HG02943 (cell line): ENCODE data around the gene BSN.
A peak's percentile ranks its signal among the peaks of the same experiment; 100 is the strongest.
"Not testable (repeated sequence)": the region's sequence is repeated elsewhere in the genome, so short reads cannot be mapped to it uniquely, and the experiment has no call there.

Experiments used
- ATAC-seq: cut with Tn5 transposase; IDR thresholded peaks from one replicate; pipeline ENCODE4 v1.9.1; 2021; ENCODE audit warnings: mild to moderate bottlenecking, low read depth, moderate library complexity; ENCODE audit not compliant: unreplicated experiment

Gene BSN

GRCh38 chr3:49689046-49689907, 135.0 kb downstream of the BSN start, which contains the start of the genes MST1 and RNF123:
TSS of gene MST1 (minus strand) at chr3:49689474. CDS start at chr3:49688691, 783 bp downstream.
TSS of gene RNF123 (plus strand) at chr3:49689557. CDS start at chr3:49691166, 1,609 bp downstream.
- ATAC-seq, result peak; percentile 42

GRCh38 chr3:49689908-49690624, 135.8 kb downstream of the BSN start:
- not testable (repeated sequence) for ATAC-seq

GRCh38 chr3:49690856-49691255, 136.6 kb downstream of the BSN start:
- not testable (repeated sequence) for ATAC-seq

GRCh38 chr3:49691481-49691880, 137.2 kb downstream of the BSN start:
- not testable (repeated sequence) for ATAC-seq

- ATAC-seq, result not testable (repeated sequence)
Measured at GRCh38 chr3:49694409-49695070, 140.3 kb downstream of the BSN start.

GRCh38 chr3:49695350-49696015, 141.2 kb downstream of the BSN start:
- not testable (repeated sequence) for ATAC-seq

- ATAC-seq, result no peak
Measured at GRCh38 chr3:49699281-49699979, 145.2 kb downstream of the BSN start.

GRCh38 chr3:49700014-49700413, 145.7 kb downstream of the BSN start:
- no peak for ATAC-seq

GRCh38 chr3:49700453-49701128, 146.3 kb downstream of the BSN start:
- no peak for ATAC-seq

- ATAC-seq, result no peak
Measured at GRCh38 chr3:49701388-49702077, 147.3 kb downstream of the BSN start.

- ATAC-seq, result no peak
Measured at GRCh38 chr3:49702672-49703071, 148.4 kb downstream of the BSN start.

- no peak for ATAC-seq
Measured at GRCh38 chr3:49703443-49703927, 149.2 kb downstream of the BSN start.

- ATAC-seq, result no peak
Measured at GRCh38 chr3:49703956-49704355, 149.7 kb downstream of the BSN start.

GRCh38 chr3:49704629-49705028, 150.4 kb downstream of the BSN start:
- ATAC-seq, result no peak

GRCh38 chr3:49705390-49705960, 151.2 kb downstream of the BSN start:
- ATAC-seq, result no peak

- no peak for ATAC-seq
Measured at GRCh38 chr3:49706456-49707112, 152.3 kb downstream of the BSN start.

- ATAC-seq, result no peak
Measured at GRCh38 chr3:49707113-49707480, 152.8 kb downstream of the BSN start.

- ATAC-seq, result no peak
Measured at GRCh38 chr3:49709852-49710251, 155.6 kb downstream of the BSN start.
